GM21786 (cell line): ENCODE results near the gene DLG3.
"Not testable (repeated sequence)": the region's sequence is repeated elsewhere in the genome, so short reads cannot be mapped to it uniquely, and the experiment has no call there.

Source experiments
- ATAC-seq: cut with Tn5 transposase; IDR thresholded peaks from one replicate; pipeline ENCODE4 v1.9.1; 2021; ENCODE audit not compliant: unreplicated experiment

The DLG3 gene

GRCh38 chrX:70509078-70509477 lies 64.4 kb downstream of the DLG3 start:
- no peak for ATAC-seq

- not testable (repeated sequence) for ATAC-seq
These were observed 70.6 kb downstream of the DLG3 start for GRCh38 chrX:70515270-70515669.

GRCh38 chrX:70515692-70516091 lies 71.1 kb downstream of the DLG3 start:
- not testable (repeated sequence) for ATAC-seq

GRCh38 chrX:70525733-70526132 lies 81.1 kb downstream of the DLG3 start:
- no peak for ATAC-seq

- no peak for ATAC-seq
These were observed 82.4 kb downstream of the DLG3 start for GRCh38 chrX:70527053-70527452.

- ATAC-seq: no peak
These were observed 83.1 kb downstream of the DLG3 start for GRCh38 chrX:70527610-70528345.

- ATAC-seq: no peak
These were observed 90.6 kb downstream of the DLG3 start for GRCh38 chrX:70535198-70535597.

GRCh38 chrX:70549429-70549828 lies 104.8 kb downstream of the DLG3 start:
- no peak for ATAC-seq

GRCh38 chrX:70552130-70552704 lies 107.6 kb downstream of the DLG3 start:
- no peak for ATAC-seq

- ATAC-seq: peak; percentile 80
These were observed 108.9 kb downstream of the DLG3 start for GRCh38 chrX:70553516-70553915.

GRCh38 chrX:70554081-70554480 lies 109.4 kb downstream of the DLG3 start:
- no peak for ATAC-seq

GRCh38 chrX:70554523-70554922 lies 109.9 kb downstream of the DLG3 start:
- no peak for ATAC-seq

GRCh38 chrX:70554948-70555347 lies 110.3 kb downstream of the DLG3 start:
- ATAC-seq: no peak
